Calu3 (cell line): ENCODE data around the gene FAM131C. TPM values are rescaled to one million over a fixed set of nuclear protein-coding genes. Genes with fewer than 3 reads are reported as not detected.
A peak's percentile ranks its signal among the peaks of the same experiment; 100 is the strongest.

Experiments
- BruUV-seq: library from RNA; stranded (reverse); fragments of 400-500 nt; replicated peaks from 2 replicates; lab custom pipeline; 2021; lab: Mats Ljungman, UMichigan
- CTCF ChIA-PET: fragments of 300-600 bp; sonication (Branson Sonifier 250); formaldehyde crosslinking; loops from one replicate; lab custom pipeline; 2022; ENCODE audit warnings: antibody characterized with exemption; lab: Charles Lee
- DNase-seq: peaks from one replicate; pipeline ENCODE4 v3.0.0; 2022
- H3K27ac Mint-ChIP-seq: one replicate; pipeline ENCODE4 v1.8.0; 2022; ENCODE audit warnings: mixed read lengths; ENCODE audit not compliant: unreplicated experiment
- H3K27me3 Mint-ChIP-seq: one replicate; pipeline ENCODE4 v1.8.0; 2022; ENCODE audit warnings: mixed read lengths; ENCODE audit not compliant: unreplicated experiment
- H3K36me3 Mint-ChIP-seq: one replicate; pipeline ENCODE4 v1.8.0; 2022; ENCODE audit warnings: mild to moderate bottlenecking, moderate library complexity, mixed read lengths; ENCODE audit not compliant: insufficient read depth, unreplicated experiment
- H3K4me1 Mint-ChIP-seq: one replicate; pipeline ENCODE4 v1.8.0; 2022; ENCODE audit warnings: mild to moderate bottlenecking, low read depth, mixed read lengths; ENCODE audit not compliant: unreplicated experiment
- H3K4me3 Mint-ChIP-seq: one replicate; pipeline ENCODE4 v1.8.0; 2022; ENCODE audit warnings: mild to moderate bottlenecking, low read depth, moderate library complexity, mixed read lengths; ENCODE audit not compliant: unreplicated experiment
- H3K9me3 Mint-ChIP-seq: one replicate; pipeline ENCODE4 v1.8.0; 2022; ENCODE audit warnings: low read depth, mixed read lengths; ENCODE audit not compliant: unreplicated experiment
- CTCF ChIP-seq: fragments of 200-600 bp; IDR thresholded peaks from one replicate; pipeline ENCODE4 v1.8.0; 2022; ENCODE audit warnings: antibody characterized with exemption; ENCODE audit not compliant: unreplicated experiment
- intact Hi-C: fragments of 100-400 bp; cut with micrococcal nuclease; formaldehyde crosslinking; loops from one replicate; pipeline ENCODE4 v1.10.0; 2022; ENCODE audit not compliant: unreplicated experiment
- total RNA-seq: library from RNA; stranded (reverse); gene quantifications from 2 replicates; pipeline ENCODE4 v1.2.3, GENCODE V29; 2022

Gene FAM131C
- total RNA-seq, 1 experiment from 2014 or later, result 0.94 TPM

GRCh38 chr1:16013908-16014258, 59.6 kb downstream of the FAM131C start:
- Mint-ChIP-seq H3K27ac (no peak overlapping the region), H3K27me3 (peaks cover 3% of the 10 kb centered on the region), H3K36me3 (peaks cover 4% of the 10 kb centered on the region), H3K9me3 (no peaks in the 10 kb centered on the region), H3K4me3 (peak overlapping the region; percentile 41), H3K4me1 (peaks cover 8% of the 10 kb centered on the region)
- BruUV-seq, result no TSS peak
- intact Hi-C loops, result no loop called here
- no peak for TF ChIP-seq CTCF
- DNase-seq, result no peak
- CTCF ChIA-PET, result no interaction called here

- Mint-ChIP-seq H3K27me3 (no peaks in the 10 kb centered on the region), H3K9me3 (no peaks in the 10 kb centered on the region), H3K27ac (no peak overlapping the region), H3K4me3 (peak overlapping the region; percentile 41), H3K36me3 (peaks cover 4% of the 10 kb centered on the region), H3K4me1 (peaks cover 8% of the 10 kb centered on the region)
- intact Hi-C loops, result no loop called here
- CTCF ChIA-PET, result no interaction called here
- BruUV-seq, result no TSS peak
- no peak for TF ChIP-seq CTCF
- DNase-seq, result peak; percentile 57
These were observed 60.1 kb downstream of the FAM131C start for GRCh38 chr1:16013220-16013907.

GRCh38 chr1:16012590-16013219, 60.7 kb downstream of the FAM131C start:
- no TSS peak for BruUV-seq
- peak; percentile 65 for DNase-seq
- no peaks in the 10 kb centered on the region for H3K27me3 Mint-ChIP-seq
- peaks cover 4% of the 10 kb centered on the region for H3K36me3 Mint-ChIP-seq
- no peak overlapping the region for H3K27ac Mint-ChIP-seq
- H3K4me1 Mint-ChIP-seq, result peaks cover 8% of the 10 kb centered on the region
- no peak for TF ChIP-seq CTCF
- no peaks in the 10 kb centered on the region for H3K9me3 Mint-ChIP-seq
- CTCF ChIA-PET, result no interaction called here
- H3K4me3 Mint-ChIP-seq, result peak overlapping the region; percentile 41
- intact Hi-C loops, result no loop called here

GRCh38 chr1:16011936-16012589, 61.4 kb downstream of the FAM131C start:
- Mint-ChIP-seq H3K36me3 (peaks cover 4% of the 10 kb centered on the region), H3K4me1 (peaks cover 8% of the 10 kb centered on the region), H3K4me3 (peak overlapping the region; percentile 41), H3K27me3 (no peaks in the 10 kb centered on the region), H3K9me3 (no peaks in the 10 kb centered on the region), H3K27ac (no peak overlapping the region)
- no TSS peak for BruUV-seq
- no peak for DNase-seq
- intact Hi-C loops, result no loop called here
- CTCF ChIA-PET, result no interaction called here
- TF ChIP-seq CTCF, result no peak
